Activated CD4-positive, alpha-beta T cell treated with anti-CD3 and anti-CD28 coated beads for 36 hours (primary cell): ENCODE results near the gene OCRL. TPM values are rescaled to one million over a fixed set of nuclear protein-coding genes. Genes with fewer than 3 reads are reported as not detected.
A peak's percentile ranks its signal among the peaks of the same experiment; 100 is the strongest.

Source experiments
- ATAC-seq: fragments of 200-7000 bp; cut with Tn5 transposase; one replicate; pipeline ENCODE4 v1.10.0; 2021; ENCODE audit warnings: mild to moderate bottlenecking, moderate library complexity
- CTCF ChIA-PET: fragments of 350-600 bp; sonication (Branson Sonifier 250); formaldehyde crosslinking; loops from one replicate; lab custom pipeline; 2021; ENCODE audit warnings: antibody characterized with exemption; lab: Charles Lee
- POLR2A ChIA-PET: fragments of 350-600 bp; sonication (Branson Sonifier 250); formaldehyde crosslinking; loops from one replicate; lab custom pipeline; 2021; ENCODE audit warnings: antibody characterized with exemption, inconsistent platforms; lab: Charles Lee
- DNase-seq: peaks from one replicate; pipeline ENCODE4 v3.0.0-alpha.2; 2020
- H3K27ac Mint-ChIP-seq: one replicate; pipeline ENCODE4 v1.8.0; 2021; ENCODE audit warnings: mixed read lengths
- H3K27me3 Mint-ChIP-seq: one replicate; pipeline ENCODE4 v1.8.0; 2021; ENCODE audit warnings: mixed read lengths
- H3K36me3 Mint-ChIP-seq: one replicate; pipeline ENCODE4 v1.8.0; 2021; ENCODE audit warnings: low read depth, mixed read lengths
- H3K4me1 Mint-ChIP-seq: one replicate; pipeline ENCODE4 v1.8.0; 2021; ENCODE audit warnings: mixed read lengths
- H3K4me3 Mint-ChIP-seq: one replicate; pipeline ENCODE4 v1.8.0; 2021; ENCODE audit warnings: mild to moderate bottlenecking, moderate library complexity, mixed read lengths
- H3K9me3 Mint-ChIP-seq: one replicate; pipeline ENCODE4 v1.8.0; 2021; ENCODE audit warnings: low read depth, mixed read lengths
- intact Hi-C, 2 experiments: fragments of 100-400 bp; cut with DNase I in 1 of 2; cut with micrococcal nuclease in 1 of 2; formaldehyde crosslinking; loops; one replicate each; pipeline versions ENCODE4 v1.14.2 to v1.15.1; 2022 to 2024; cut with DNase I, micrococcal nuclease
- total RNA-seq, 2 experiments: library from RNA; stranded (reverse); gene quantifications; one replicate each; pipeline ENCODE4 v1.2.3, GENCODE V29; 2021

OCRL gene
- 1 to 10 TPM; 3.5 to 3.8 TPM for total RNA-seq

GRCh38 chrX:129540068-129540653, at the start of gene OCRL:
TSS of gene OCRL (plus strand) at chrX:129540259. CDS start at chrX:129540440, 181 bp downstream.
- CTCF ChIA-PET, result no interaction called here
- H3K9me3 Mint-ChIP-seq, result no peaks in the 10 kb centered on the region
- intact Hi-C loops, result loop anchor here in 1 of 2 experiments (2.0 kb wide), 1 partner anchor 13 kb away; no protein-coding TSS in a partner anchor
- no peaks in the 10 kb centered on the region for H3K27me3 Mint-ChIP-seq
- peaks cover 5% of the 10 kb centered on the region for H3K4me1 Mint-ChIP-seq
- DNase-seq (peak; percentile 73), ATAC-seq (peak; percentile 83)
- peak within 1 kb of the TSS; percentile 69 for H3K4me3 Mint-ChIP-seq
- POLR2A ChIA-PET, result no interaction called here
- no peak within 1 kb of the TSS for H3K27ac Mint-ChIP-seq
- H3K36me3 Mint-ChIP-seq, result no peaks in the 10 kb centered on the region

GRCh38 chrX:129490330-129490729, 49.7 kb upstream of the OCRL start:
- H3K27ac Mint-ChIP-seq, result no peak overlapping the region
- CTCF ChIA-PET, result no interaction called here
- no peak for ATAC-seq
- H3K27me3 Mint-ChIP-seq, result no peaks in the 10 kb centered on the region
- no peaks in the 10 kb centered on the region for H3K36me3 Mint-ChIP-seq
- intact Hi-C loops, result no loop called here
- no peak for DNase-seq
- POLR2A ChIA-PET, result no interaction called here
- H3K4me1 Mint-ChIP-seq, result no peaks in the 10 kb centered on the region
- H3K4me3 Mint-ChIP-seq, result no peak overlapping the region
- no peaks in the 10 kb centered on the region for H3K9me3 Mint-ChIP-seq

GRCh38 chrX:129493643-129494042, 46.4 kb upstream of the OCRL start:
- CTCF ChIA-PET, result no interaction called here
- H3K27ac Mint-ChIP-seq, result no peak overlapping the region
- no peaks in the 10 kb centered on the region for H3K27me3 Mint-ChIP-seq
- intact Hi-C loops, result no loop called here
- H3K4me3 Mint-ChIP-seq, result no peak overlapping the region
- H3K4me1 Mint-ChIP-seq, result no peaks in the 10 kb centered on the region
- no peaks in the 10 kb centered on the region for H3K36me3 Mint-ChIP-seq
- POLR2A ChIA-PET, result no interaction called here
- DNase-seq (no peak), ATAC-seq (no peak)
- H3K9me3 Mint-ChIP-seq, result no peaks in the 10 kb centered on the region

GRCh38 chrX:129494887-129495286, 45.2 kb upstream of the OCRL start:
- ChIA-PET POLR2A (no interaction called here), CTCF (no interaction called here)
- Mint-ChIP-seq H3K9me3 (no peaks in the 10 kb centered on the region), H3K27ac (no peak overlapping the region), H3K27me3 (no peaks in the 10 kb centered on the region), H3K4me3 (no peak overlapping the region), H3K4me1 (no peaks in the 10 kb centered on the region), H3K36me3 (no peaks in the 10 kb centered on the region)
- ATAC-seq, result no peak
- no peak for DNase-seq
- intact Hi-C loops, result no loop called here

GRCh38 chrX:129495900-129496299, 44.2 kb upstream of the OCRL start:
- no peaks in the 10 kb centered on the region for H3K27me3 Mint-ChIP-seq
- ChIA-PET CTCF (no interaction called here), POLR2A (no interaction called here)
- intact Hi-C loops, result no loop called here
- no peaks in the 10 kb centered on the region for H3K36me3 Mint-ChIP-seq
- H3K4me1 Mint-ChIP-seq, result no peaks in the 10 kb centered on the region
- no peak overlapping the region for H3K4me3 Mint-ChIP-seq
- no peaks in the 10 kb centered on the region for H3K9me3 Mint-ChIP-seq
- H3K27ac Mint-ChIP-seq, result no peak overlapping the region
- no peak for DNase-seq
- no peak for ATAC-seq

GRCh38 chrX:129496625-129497024, 43.4 kb upstream of the OCRL start:
- H3K4me1 Mint-ChIP-seq, result no peaks in the 10 kb centered on the region
- no peaks in the 10 kb centered on the region for H3K9me3 Mint-ChIP-seq
- no peak overlapping the region for H3K27ac Mint-ChIP-seq
- ChIA-PET POLR2A (no interaction called here), CTCF (no interaction called here)
- no peak for DNase-seq
- intact Hi-C loops, result no loop called here
- ATAC-seq, result no peak
- no peak overlapping the region for H3K4me3 Mint-ChIP-seq
- H3K36me3 Mint-ChIP-seq, result no peaks in the 10 kb centered on the region
- H3K27me3 Mint-ChIP-seq, result no peaks in the 10 kb centered on the region

- intact Hi-C loops, result no loop called here
- no peak for DNase-seq
- Mint-ChIP-seq H3K36me3 (no peaks in the 10 kb centered on the region), H3K9me3 (no peaks in the 10 kb centered on the region), H3K27ac (no peak overlapping the region), H3K4me1 (no peaks in the 10 kb centered on the region), H3K4me3 (no peak overlapping the region), H3K27me3 (no peaks in the 10 kb centered on the region)
- no peak for ATAC-seq
- CTCF ChIA-PET, result no interaction called here
- POLR2A ChIA-PET, result no interaction called here
These were observed 42.8 kb upstream of the OCRL start for GRCh38 chrX:129497146-129497843.

- POLR2A ChIA-PET, result no interaction called here
- CTCF ChIA-PET, result no interaction called here
- no peaks in the 10 kb centered on the region for H3K4me1 Mint-ChIP-seq
- no peak overlapping the region for H3K4me3 Mint-ChIP-seq
- DNase-seq (no peak), ATAC-seq (no peak)
- no peaks in the 10 kb centered on the region for H3K36me3 Mint-ChIP-seq
- peaks cover 4% of the 10 kb centered on the region for H3K27me3 Mint-ChIP-seq
- intact Hi-C loops, result no loop called here
- no peaks in the 10 kb centered on the region for H3K9me3 Mint-ChIP-seq
- H3K27ac Mint-ChIP-seq, result no peak overlapping the region
These were observed 29.7 kb upstream of the OCRL start for GRCh38 chrX:129510331-129510730.

- ATAC-seq (no peak), DNase-seq (no peak)
- intact Hi-C loops, result no loop called here
- Mint-ChIP-seq H3K36me3 (no peaks in the 10 kb centered on the region), H3K4me1 (no peaks in the 10 kb centered on the region), H3K4me3 (no peak overlapping the region), H3K27me3 (peaks cover 4% of the 10 kb centered on the region), H3K27ac (no peak overlapping the region), H3K9me3 (no peaks in the 10 kb centered on the region)
- CTCF ChIA-PET, result no interaction called here
- POLR2A ChIA-PET, result no interaction called here
These were observed 28.4 kb upstream of the OCRL start for GRCh38 chrX:129511689-129512088.

GRCh38 chrX:129512409-129512808, 27.6 kb upstream of the OCRL start:
- Mint-ChIP-seq H3K36me3 (no peaks in the 10 kb centered on the region), H3K27me3 (peaks cover 4% of the 10 kb centered on the region), H3K4me3 (no peak overlapping the region), H3K4me1 (no peaks in the 10 kb centered on the region), H3K27ac (no peak overlapping the region), H3K9me3 (no peaks in the 10 kb centered on the region)
- POLR2A ChIA-PET, result no interaction called here
- intact Hi-C loops, result no loop called here
- DNase-seq (no peak), ATAC-seq (no peak)
- CTCF ChIA-PET, result interaction anchor here (0.5 kb wide), 1 partner anchor 92 kb away, joined by 3 read pairs; no protein-coding TSS in a partner anchor

- ChIA-PET CTCF (no interaction called here), POLR2A (no interaction called here)
- Mint-ChIP-seq H3K36me3 (no peaks in the 10 kb centered on the region), H3K27me3 (peaks cover 4% of the 10 kb centered on the region), H3K4me1 (no peaks in the 10 kb centered on the region), H3K9me3 (no peaks in the 10 kb centered on the region), H3K27ac (no peak overlapping the region), H3K4me3 (no peak overlapping the region)
- ATAC-seq (no peak), DNase-seq (no peak)
- intact Hi-C loops, result no loop called here
These were observed 23.7 kb upstream of the OCRL start for GRCh38 chrX:129516402-129516801.

GRCh38 chrX:129520151-129520550, 19.9 kb upstream of the OCRL start:
- ChIA-PET POLR2A (no interaction called here), CTCF (no interaction called here)
- no peaks in the 10 kb centered on the region for H3K4me1 Mint-ChIP-seq
- intact Hi-C loops, result no loop called here
- no peak overlapping the region for H3K4me3 Mint-ChIP-seq
- H3K27me3 Mint-ChIP-seq, result peaks cover 10% of the 10 kb centered on the region
- ATAC-seq (no peak), DNase-seq (no peak)
- no peak overlapping the region for H3K27ac Mint-ChIP-seq
- no peaks in the 10 kb centered on the region for H3K9me3 Mint-ChIP-seq
- no peaks in the 10 kb centered on the region for H3K36me3 Mint-ChIP-seq
